ENCODE results near the gene TMEM132A.
"Not testable (repeated sequence)": the region's sequence is repeated elsewhere in the genome, so short reads cannot be mapped to it uniquely, and the experiment has no call there.

Gene TMEM132A

GRCh38 chr11:60905047-60905446, 19.2 kb upstream of the TMEM132A start:
- no peak for DNase-seq (ENCODE audit: low read depth)

- DNase-seq (ENCODE audit: low read depth), result peak; percentile 45
These were observed 18.6 kb upstream of the TMEM132A start for GRCh38 chr11:60905551-60906113.

GRCh38 chr11:60906132-60906972, 17.9 kb upstream of the TMEM132A start, which contains the start of gene PRPF19:
Gene PRPF19, minus strand, starts transcription at chr11:60906585. Its CDS starts 203 bp downstream, at chr11:60906382.
- DNase-seq (ENCODE audit: low read depth), result peak; percentile 95

DNA sequence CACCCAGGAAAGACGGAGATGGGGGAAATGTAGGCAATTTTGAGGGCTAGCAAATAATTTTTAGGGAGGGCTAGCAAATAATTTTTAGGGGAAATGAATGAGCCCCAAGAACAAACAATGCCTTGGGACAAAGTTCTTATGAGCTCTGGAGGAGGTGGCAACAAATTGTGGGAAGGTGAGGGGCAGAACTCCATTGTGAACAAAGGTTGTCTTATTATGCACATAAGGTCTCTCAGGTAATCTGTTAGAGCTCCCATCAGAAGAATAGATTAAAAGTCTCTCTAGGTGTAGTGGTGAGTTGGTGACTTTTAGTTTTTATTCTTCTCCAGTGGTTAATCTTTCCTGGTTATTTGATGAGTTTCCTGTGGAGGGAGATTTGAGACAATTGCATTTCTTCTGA, 15.5 kb upstream of the TMEM132A start:
- no peak for DNase-seq (ENCODE audit: low read depth)

DNA sequence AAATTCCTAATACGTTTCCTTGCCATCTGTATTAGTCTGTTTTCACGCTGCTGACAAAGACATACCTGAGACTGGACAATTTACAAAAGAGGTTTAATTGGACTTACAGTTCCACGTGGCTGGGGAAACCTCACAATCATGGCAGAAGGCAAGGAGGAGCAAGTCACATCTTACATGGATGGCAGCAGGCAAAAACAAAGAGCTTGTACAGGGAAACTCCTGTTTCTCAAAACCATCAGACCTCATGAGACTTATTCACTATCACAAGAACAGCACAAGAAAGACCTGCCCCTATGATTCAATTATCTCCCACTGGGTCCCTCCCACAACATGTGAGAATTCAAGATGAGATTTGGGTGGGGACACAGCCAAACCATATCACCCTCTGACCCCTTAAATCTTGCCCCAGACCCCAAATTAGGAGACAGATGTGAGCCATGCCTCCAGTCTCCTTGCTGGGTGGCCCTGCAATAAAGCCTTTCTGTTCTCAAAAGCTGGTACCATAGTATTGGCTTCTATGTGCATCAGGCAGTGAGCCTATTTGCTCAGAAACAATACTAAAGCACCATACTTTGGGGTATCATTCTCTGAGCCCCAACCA, 14.5 kb upstream of the TMEM132A start:
- not testable (repeated sequence) for DNase-seq (ENCODE audit: low read depth)

DNA sequence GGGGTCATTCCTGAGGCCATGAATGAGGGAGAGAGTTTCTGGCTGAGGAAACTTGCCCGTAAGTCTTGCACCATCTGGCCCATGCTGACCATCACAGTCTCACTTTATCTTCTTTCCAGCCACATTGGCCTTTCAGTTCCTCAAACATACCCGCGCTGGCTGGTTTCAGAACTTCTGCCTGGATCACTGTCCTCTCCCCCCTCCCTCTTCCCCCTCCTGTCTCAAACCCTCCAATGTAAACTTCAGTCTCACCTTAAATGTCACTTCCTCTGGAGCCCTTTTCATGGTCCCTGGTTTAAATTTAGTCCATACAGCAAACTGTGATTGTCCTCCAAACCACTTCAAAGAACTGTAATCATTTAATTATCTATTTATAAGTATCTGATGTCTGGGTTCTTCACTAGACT, 14.0 kb upstream of the TMEM132A start:
- DNase-seq (ENCODE audit: low read depth), result no peak

DNA sequence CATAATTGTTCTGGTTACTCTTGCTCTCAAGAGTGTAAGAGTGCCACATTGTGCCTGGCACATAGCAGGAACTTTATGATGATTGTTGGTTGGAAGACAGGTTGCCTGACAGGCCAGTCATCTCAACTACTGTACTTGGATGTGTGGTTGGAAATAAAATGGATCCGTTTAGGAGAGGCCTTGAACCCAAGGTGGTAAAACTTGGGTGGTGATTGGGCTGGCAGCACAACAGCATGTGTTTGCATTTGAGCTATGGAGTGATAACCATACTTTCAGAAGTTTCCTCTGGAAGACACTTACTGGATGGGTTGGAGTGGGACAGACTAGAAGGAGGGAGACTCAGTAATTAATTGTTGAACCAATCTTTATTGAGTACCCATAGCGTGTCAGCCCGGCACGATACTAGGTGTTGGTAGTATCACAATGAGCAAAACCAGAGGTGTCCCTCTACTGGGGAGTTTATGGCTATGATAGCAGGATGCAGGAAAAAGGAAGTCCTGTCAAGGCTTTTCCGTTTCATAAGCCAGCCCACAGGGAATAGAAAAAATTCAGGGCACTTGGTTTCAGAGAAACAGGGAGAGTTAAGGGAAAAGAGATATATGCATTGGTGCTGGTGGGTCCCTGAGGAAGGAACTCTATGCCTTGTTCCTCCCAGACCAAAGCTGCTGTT, 13.4 kb upstream of the TMEM132A start:
- no peak for DNase-seq (ENCODE audit: low read depth)

GRCh38 chr11:60912223-60912850, 11.9 kb upstream of the TMEM132A start:
- DNase-seq (ENCODE audit: low read depth), result no peak

DNA sequence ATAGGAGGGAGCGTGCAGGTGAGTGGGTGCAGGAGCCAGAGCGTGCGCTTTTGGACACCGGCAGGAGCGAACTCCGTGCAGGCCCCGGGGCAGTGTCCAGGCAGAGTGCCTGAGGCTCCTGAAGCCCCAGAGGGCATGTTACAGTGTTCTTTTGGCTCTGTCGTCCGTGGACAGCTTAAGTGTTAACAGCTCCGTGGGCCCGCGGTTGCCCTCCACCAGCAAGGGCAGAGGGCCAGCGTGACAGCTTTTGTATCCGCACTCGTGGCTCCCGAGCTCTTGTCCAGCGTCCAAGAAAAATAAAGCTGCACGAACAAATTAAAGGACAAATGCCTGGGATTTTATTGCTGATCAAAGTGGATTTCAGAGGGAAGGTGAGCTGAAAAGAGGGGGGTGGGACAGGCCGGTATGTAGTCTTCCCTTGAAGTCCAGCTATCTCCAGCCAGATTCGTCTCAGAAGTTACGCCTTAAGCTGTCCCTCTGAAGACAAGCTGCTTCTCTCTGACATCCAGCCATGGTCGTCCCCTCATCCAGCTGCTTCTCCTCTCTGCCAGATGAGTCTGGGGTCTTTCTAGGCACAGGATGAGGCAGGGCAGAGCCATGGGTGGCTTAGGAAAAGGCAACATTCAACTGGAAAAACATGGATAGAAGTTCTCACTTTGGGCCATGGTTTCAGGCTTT, 11.3 kb upstream of the TMEM132A start:
- DNase-seq (ENCODE audit: low read depth), result no peak

GRCh38 chr11:60913793-60914632, 10.2 kb upstream of the TMEM132A start, which contains the start of gene TMEM109:
Gene TMEM109, plus strand, starts transcription at chr11:60914158. Its CDS starts 5,536 bp downstream, at chr11:60919694.
- DNase-seq (ENCODE audit: low read depth), result peak; percentile 86

- DNase-seq (ENCODE audit: low read depth), result peak; percentile 50
These were observed 9.5 kb upstream of the TMEM132A start for GRCh38 chr11:60914633-60915247.

- DNase-seq (ENCODE audit: low read depth), result peak; percentile 52
These were observed 8.9 kb upstream of the TMEM132A start for GRCh38 chr11:60915248-60915914.

- no peak for DNase-seq (ENCODE audit: low read depth)
These were observed 7.5 kb upstream of the TMEM132A start for GRCh38 chr11:60916669-60917206.

DNA sequence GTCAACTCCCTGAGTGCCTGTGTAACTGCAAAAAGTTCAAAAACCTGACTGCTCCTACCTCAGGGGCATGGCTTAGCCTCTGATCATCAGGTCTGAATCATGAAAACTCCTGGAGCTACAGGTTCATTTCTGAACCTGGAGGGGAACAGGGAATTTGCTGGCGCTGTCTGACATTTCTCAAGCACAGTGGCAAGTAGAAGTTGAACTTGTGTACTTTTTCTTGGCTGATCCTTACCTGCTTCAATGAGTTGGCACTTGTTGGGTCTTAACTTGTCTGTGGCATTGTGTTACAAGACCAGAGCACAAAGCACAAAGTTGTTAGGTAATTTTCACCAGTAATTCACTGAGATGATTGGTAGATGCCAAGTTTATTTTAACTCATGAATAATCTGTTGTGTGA, 7.0 kb upstream of the TMEM132A start:
- DNase-seq (ENCODE audit: low read depth), result no peak

GRCh38 chr11:60918251-60918938, 5.9 kb upstream of the TMEM132A start:
- DNase-seq (ENCODE audit: low read depth), result peak; percentile 6

GRCh38 chr11:60918939-60919265, 5.4 kb upstream of the TMEM132A start:
- peak; percentile 60 for DNase-seq (ENCODE audit: low read depth)

DNA sequence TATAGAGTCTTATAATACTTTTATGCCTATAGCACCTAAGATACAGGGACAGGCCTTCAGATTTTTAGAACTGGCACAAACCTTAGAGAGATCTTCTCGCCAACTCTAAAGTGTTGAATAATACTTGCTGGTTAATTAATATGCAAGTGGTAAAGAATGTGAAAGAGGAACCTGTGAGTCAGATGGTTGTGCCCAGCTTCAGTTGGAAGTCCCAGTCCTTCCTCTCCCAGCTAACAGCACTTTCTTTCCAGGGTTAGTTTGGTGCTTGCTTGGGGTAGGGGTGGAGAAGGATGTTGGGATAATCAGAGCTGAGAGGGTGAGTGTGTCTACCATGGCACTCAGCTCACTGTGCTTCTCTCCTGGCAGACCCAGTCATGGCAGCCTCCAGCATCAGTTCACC, 4.9 kb upstream of the TMEM132A start:
- DNase-seq (ENCODE audit: low read depth), result no peak

- no peak for DNase-seq (ENCODE audit: low read depth)
These were observed 4.3 kb upstream of the TMEM132A start for GRCh38 chr11:60919956-60920355.

GRCh38 chr11:60921259-60921658, 3.0 kb upstream of the TMEM132A start:
- no peak for DNase-seq (ENCODE audit: low read depth)
